NK-92 treated with Interleukin-12 subunit alpha and Interleukin-12 subunit beta, amount 100 ng/mL, for 24 hours (cell line): ENCODE data around the gene DUSP11.
"Not testable (repeated sequence)": the region's sequence is repeated elsewhere in the genome, so short reads cannot be mapped to it uniquely, and the experiment has no call there.

Experiments
- DNase-seq: peaks from one replicate; lab custom pipeline; 2025; lab: John Stamatoyannopoulos, UW

Gene DUSP11

DNA sequence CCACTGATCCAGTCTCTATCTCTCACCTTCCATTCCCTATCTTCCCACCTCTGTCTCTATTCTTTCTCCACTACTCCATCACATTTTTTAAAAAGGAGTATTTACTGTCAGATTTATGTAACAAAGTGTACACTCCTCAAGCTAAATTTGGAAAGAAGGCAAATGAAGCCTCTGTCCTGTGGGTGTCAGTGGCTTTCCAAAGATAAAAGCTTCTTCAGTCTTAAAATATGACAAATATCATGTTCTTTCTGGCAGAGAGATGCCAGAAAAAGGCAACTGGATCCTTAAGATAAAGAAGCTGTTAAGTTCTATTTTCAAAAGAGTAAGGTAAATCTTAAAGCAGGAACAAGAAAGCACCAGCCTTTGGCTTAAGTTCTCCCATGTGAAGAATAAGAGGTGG lies 7.1 kb downstream of the DUSP11 start:
- no peak for DNase-seq

DNA sequence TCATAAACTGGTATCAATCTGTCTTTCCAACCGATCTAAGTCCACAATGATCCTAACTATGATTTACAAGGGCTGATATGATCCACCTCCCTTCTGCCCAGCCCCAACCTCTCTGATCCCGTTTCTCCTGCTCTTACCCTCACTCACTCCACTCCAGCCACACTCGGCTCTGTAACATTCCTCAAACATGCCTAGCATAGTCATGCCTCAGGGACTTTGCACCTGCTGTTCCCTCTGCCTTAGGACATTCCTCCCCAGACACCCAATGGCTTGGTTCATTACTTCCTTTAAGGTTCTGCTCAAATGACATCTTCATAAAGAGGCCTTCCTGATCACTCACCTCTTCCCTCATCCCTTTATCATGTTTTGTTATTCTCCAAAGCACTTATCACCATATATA lies 9.2 kb downstream of the DUSP11 start:
- DNase-seq, result no peak

DNA sequence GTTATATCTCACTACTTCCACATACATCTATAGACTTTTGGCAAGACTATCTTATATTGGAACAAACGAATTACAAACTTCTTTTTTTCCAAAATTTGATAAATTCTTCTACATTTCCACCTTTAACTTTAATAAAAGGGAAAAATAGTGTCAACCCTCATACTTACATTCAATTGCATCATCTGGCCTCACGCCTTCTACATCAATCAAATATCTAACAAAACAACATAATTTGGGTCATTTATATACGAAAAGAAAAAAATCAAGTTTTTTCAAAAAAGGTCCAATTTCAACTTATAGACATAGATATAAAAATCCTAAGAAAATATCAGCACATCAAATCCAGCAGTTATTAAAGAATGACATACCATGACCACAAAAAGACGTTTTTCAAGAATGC lies 12.9 kb downstream of the DUSP11 start:
- no peak for DNase-seq

DNA sequence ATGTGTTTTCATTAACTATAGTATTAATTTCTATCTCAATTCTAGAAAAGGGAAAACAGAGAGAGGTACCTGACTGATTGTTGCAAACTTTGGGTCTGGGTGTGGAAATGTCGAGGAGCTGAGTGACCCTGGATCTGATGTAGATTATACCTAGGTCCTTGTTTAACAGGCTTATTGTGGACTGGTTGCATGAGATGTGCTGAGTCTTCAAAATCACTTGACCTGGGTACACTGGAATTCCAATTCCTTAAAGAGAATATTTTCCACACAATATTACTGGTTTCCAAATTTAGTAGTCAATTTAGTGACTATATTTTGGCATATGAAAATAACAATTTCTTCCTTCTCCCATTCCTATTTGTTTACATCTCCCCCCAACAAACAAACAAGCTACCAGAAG lies 13.6 kb downstream of the DUSP11 start:
- no peak for DNase-seq

DNA sequence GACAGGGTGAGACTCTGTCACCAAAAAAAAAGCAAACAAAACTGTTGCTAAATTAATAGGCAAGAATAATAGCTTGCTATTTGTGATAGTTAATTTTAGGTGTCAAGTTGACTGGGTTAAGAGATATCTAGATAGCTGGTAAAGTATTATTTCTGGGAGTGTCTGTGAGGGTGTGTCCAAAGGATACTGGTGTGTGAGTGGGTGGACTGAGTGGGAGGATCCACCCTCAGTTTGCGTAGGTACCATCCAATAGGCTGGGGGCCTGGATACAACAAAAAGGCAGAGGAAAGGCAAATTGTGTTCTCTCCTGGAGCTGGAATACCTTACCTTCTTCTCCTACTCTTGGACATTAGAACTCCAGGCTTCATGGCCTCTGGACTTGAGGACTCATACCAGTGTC lies 15.0 kb downstream of the DUSP11 start:
- no peak for DNase-seq

DNA sequence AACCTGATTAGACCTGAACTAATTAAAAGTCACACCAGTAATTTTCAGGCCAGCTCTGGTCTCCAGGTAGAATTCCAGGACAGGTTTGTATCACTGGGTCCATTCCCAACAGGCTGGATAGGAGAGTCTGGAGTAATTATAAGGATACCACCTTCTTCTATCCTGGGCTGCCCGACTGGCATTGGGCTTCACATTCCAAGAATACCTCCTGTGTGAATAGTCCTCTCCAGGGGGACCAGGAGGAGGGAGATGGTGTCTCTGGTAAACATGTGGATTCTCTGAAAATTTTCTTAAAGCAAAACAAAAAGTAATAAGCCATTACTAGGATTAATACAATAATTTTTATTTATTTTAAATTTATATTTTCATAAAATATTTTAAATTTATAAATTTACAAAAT lies 17.3 kb downstream of the DUSP11 start:
- DNase-seq, result no peak

DNA sequence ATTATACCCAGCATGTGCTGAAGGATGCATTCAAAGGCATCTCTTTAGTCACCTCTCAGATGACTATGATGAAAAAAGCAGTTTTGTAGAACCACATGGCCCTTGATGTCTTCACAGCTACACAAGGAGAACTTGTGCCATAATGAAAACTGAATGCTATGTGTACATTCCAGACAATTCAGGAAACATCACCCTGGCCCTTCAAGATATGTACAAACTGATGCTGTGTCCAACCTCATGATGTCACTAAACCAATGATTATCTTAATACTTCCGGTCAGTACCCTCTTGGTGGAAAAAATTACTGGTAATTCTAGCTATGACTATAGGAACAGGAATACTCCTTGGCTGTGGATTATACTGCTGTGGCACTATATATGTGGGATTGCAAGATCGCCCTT lies 20.0 kb downstream of the DUSP11 start:
- no peak for DNase-seq

DNA sequence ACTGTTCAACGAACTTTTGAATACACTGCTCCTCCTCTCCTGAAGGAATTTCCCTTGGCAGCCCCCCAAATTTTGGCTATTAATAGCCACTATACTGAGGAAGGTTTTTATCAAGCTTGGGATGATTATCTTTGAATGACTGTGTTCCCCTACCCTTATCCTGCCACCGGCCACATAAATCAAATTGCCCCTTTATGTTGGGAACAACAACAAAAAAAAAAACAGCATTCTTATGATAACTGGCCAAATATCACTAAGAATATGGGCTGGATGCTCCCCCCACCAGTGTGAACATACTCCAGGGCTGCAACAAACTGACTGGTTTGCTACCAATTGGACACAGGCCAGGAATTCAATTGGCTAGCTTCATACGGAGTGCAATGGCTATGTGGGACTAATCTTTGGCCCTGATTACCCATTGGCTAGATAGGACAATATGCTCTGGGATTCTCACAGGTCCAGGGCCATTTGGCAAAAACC lies 20.6 kb downstream of the DUSP11 start:
- DNase-seq, result no peak

DNA sequence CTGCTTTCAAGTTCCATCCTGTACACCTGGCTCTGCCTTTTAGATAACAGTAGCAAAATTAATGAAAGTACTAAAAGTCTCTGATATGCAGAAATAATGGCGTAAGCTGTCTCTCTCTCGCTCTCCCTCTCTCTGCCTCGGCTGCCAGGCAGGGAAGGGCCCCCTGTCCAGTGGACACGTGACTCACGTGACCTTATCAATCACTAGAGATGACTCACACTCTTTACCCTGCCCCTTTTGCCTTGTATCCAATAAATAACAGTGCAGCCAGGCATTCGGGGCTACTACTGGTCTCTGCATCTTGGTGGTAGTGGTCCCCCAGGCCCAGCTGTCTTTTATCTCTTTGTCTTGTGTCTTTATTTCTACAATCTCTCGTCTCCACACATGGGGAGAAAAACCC lies 25.6 kb downstream of the DUSP11 start:
- DNase-seq, result not testable (repeated sequence)

DNA sequence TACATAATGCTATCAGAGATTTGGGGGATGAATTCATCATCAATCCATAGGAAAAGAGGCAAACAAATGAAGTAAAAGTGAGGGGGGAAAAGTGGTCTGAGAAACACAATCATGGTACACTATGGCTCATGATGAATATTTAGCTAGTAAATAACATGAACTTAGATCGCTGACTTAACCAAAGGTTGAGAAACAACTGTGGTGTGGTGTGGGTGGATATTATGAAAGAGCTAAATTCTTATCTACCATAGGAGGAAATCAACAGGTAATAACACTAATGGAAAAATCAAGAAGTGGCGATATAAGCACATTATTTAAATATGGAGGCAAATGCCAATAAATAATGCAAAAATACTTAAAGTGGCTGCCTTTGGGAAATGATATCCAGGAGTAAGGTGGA lies 30.6 kb downstream of the DUSP11 start:
- no peak for DNase-seq

DNA sequence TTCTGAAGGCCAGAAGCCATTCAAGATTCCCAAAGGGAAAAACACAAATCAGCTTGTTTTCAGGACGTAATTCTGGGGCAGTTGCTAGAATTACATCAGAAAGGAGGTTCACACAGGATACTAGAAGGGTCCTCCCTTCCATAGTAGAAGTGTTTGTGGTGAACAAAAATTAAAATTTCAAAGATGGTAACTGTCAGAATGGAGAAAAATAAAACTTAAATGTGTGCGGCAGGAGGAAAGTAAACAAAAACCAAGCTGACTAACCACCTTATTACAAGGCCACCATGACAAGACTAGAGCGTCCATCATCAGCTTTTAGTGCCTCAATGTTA lies 33.1 kb downstream of the DUSP11 start:
- DNase-seq, result no peak

DNA sequence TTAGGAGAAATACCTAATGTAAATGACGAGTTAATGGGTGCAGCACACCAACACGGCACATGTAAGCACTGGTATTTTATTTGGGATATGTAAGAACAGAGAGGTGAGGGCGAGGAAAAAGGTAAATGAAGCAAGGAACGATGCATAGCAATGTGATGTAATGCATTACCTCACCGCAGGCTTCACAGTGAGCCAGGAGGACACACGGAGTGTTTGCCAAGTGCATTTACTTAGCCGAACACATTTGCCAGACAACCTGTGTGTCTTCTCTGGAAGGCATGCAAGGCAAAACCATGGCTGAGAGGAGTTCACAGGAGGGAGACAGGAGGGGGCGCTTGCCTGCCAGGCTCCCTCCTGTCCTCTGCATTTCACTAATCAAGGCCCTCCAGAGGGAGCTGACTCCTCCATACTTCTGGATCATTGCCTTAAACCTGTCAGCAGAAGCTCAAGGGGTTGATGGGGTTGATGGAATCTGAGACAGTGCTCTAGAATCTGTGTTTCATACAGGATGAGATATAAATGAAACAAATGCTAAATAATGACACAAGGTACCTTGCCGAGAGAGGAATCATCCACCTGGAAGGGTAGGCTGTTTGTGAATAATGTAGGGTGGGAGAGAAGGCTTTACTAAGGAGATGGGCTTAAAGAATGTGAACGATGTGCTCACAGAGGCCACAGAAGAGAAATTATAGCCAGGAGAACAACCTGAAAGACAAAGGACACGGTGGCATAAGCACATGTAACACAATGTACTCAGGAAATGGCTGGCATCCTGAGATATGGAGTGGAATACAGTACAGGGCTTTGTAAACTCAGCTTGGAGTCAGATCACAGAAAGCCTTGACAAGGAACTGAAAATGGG lies 33.7 kb downstream of the DUSP11 start:
- DNase-seq, result no peak

DNA sequence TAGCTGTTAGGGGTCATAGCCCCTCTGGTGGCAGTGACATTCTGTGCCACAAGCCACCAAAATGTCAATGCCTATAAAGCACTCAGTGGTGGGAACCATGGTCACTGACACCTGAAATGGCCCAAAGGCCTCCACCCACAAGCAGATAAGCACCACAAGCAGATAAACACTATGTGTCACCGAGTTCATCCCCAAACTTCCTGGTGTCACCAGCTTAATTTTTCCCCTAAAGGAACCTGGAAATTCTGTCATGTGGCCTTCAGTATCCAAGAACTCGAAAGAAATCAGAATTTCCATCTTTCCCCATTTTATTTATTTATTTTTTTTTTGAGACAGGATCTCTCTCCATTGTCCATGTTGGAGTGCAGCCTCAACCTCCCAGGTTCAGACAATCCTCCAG lies 39.1 kb downstream of the DUSP11 start:
- DNase-seq, result no peak

DNA sequence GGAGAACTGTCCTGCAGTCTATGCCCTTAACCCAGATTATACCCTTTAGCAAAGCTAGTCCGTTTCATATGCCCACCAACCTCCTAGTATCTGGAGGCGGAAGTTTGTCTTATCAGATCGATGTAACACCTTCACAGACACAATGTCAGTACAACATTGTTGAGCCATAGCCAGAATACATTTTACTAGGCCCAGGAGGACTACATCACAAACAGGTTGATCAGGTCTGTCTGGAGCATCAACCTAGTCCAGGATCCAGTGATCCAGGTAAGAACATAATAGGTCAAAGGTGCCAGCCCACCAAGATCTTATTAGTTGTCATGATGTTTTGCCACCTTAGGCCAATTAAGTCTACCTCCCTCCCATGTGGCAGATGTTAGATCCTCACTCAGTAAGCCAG lies 40.8 kb downstream of the DUSP11 start:
- DNase-seq, result no peak

DNA sequence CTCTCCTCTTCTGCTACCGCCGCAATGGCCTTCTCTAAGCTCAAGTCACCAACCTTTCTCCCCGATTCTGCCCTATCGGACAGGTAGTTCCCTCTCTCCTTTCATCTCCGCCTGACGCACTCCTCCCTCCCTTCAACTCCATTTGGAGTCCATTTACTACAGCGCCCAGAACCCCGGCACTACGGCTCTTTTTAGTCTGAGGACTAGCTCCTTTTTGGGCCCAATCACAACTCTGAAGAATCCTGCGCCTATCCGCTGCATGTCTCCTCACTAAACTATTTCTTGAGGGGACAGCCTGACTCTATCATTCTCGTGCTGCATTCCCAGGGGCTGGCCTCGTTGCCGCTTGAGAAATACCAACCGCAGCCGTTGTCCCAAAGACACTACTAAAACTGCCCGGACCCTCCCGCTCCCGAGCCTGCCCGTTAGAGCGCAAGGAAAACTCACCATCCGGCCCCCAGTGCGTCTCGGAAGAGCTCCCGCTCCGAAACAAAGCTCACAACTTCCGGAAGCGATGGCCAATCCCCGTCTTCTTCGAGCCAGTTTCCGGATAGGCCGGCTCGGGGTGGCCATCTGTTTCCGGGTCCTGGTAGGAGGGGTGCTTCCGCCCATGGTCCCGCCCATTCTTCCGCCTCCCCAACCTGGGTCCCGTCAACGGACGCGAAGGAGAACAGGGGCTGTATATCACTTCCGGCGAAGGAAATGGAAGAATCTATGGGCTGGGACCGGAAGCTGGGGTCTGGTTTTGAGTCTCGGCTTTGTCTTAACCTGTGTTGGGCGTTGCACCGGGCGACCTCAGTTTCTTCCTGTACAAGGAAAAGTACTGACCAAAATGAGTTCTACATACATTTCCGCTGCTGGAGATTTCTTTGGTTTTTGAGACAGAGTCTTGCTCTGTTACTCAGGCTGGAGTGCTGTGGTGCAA lies 42.8 kb downstream of the DUSP11 start, which contains the start of gene TPRKB:
TPRKB (minus strand) TSS at position 491 of the 925 bp plus-strand sequence. CDS start 2,776 bp downstream, outside the sequence.
- peak; percentile 95 for DNase-seq

DNA sequence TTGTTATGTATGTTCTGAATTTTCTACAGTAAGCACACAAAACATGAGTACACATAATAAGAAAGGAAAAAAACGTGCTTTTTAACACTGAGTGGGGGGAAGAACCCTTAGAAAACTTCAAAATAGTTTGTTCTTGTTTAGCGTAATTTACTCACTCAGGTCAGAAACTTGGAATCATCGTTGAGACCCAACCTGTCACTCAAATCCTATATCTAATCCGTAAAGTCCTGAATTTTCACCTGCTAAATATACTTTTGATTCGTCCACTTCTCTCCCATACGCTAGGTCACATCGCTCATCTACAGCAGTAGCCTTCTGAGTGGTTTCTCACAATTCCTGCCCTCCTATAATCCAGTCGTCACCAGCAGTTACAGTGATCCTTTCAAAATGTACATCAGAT lies 43.5 kb downstream of the DUSP11 start:
- no peak for DNase-seq

DNA sequence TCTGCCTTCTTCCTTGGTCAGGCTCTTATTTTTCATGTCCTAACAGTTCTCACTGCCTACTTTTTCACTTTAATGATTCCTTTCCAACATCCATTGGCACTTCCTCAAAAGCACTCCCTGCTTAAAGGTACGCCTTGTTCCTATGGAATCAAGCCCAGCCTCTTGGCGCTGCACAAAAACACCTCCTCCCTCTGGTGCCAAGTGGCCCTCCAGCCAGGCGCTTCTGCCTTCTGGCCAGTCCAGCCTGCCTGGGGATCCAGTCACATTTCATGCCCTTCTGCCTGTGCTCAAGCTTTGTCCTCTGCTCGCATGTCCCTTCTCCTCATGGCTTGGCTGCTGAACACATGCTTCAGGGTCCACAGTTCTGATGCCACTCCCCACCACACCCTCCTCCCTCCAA lies 49.1 kb downstream of the DUSP11 start:
- DNase-seq, result no peak

DNA sequence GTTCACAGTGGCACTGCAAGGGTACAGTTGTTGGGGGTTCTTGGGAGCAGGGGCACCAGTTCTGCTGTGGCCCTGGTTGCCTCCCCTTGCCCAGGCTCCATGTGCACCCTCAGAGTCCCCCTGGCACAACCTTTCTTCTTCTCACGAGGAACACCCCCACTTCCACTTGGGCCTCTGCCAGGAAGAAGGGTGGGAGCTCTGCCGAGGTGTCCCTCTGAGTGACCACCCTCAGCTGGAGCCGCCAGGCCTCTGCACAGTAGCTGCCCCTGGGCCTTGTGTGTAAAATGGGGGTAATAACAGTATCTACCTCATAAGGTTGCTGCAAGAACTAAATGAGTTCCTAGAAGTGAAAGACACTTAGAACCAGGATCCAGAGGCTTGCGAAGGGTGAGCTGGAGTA lies 51.2 kb downstream of the DUSP11 start:
- no peak for DNase-seq

DNA sequence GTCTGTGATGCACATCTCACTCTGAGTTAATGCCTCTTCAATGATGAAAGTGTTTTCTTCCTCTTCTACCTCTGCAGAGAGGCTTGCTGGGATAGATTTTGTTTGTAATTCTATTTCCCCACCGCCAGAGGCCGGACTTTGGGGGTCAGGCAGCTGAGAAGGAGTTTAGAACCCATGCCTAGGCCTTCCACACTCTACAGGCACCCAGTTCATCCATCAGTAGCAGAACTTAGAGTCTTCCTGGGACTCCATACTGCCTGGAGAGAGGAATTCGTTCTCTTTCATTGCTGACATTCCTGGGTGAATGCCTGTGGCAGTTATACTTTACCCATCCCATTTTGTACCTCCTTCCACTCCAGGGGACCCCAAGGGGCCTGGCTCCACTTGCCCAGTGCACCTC lies 51.9 kb downstream of the DUSP11 start:
- no peak for DNase-seq

DNA sequence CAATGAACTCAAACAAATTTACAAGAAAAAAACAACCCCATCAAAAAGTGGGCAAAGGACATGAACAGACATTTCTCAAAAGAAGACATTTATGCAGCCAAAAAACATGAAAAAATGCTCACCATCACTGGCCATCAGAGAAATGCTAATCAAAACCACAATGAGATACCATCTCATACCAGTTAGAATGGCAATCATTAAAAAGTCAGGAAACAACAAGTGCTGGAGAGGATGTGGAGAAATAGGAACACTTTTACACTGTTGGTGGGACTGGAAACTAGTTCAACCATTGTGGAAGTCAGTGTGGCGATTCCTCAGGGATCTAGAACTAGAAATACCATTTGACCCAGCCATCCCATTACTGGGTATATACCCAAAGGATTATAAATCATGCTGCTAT lies 53.2 kb downstream of the DUSP11 start:
- DNase-seq, result not testable (repeated sequence)

DNA sequence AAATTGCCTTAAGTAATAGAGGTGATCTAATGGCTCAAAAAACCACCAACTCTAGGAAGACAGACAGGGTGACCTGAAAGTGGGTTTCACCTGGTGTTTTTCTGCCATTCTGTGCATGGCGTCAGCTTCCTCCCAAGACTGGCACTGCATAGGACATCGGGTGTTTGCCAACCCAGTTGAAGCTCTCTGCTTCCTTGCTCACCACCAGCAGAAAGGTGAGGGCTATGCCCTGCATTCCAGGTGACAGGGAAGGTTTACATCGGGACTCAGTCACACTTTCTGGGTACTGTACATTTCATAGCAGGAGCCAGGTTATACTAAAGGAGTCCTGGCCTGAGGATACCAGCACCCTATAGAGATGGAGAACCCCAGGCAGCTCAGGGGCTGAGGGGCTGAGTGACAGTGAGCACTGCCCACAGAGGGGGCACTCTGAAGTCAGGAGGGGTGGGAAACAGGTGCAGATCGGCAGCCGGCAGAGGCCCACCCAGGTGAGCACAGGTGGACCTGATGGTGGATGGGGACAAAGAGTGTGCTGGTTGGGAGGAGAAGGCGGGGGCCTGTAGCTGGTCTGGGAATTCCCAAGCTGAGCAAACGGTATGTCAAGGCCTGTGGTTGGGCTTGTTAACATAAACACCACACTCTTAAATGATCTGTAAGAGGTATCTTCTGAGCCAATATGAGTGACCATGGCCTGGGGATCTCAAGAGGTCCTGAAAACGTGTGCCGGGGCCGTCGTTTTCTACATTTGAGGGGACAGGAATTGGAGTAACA lies 60.9 kb downstream of the DUSP11 start:
- DNase-seq, result no peak

DNA sequence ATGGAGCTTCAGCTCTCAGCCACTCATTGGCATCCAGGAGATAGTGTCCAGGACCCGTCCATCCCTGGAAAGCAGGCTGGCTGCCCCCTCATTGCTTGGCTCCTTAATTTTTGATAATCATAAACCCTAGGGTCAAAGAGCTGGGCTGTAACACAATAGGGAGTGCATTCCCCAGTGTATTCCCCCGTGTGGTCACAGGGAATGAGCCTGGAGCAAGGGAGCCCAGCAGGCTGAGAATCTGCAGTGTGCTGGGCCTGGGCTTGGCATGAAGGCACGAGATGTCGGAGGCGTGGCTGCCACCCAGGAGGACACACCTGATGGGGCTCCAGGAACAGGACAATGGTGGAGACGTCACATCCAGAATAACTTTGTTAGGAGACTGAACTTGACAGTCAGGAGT lies 61.5 kb downstream of the DUSP11 start:
- DNase-seq, result no peak
